ENCODE data around the gene OR2T6. TPM values are rescaled to one million over a fixed set of nuclear protein-coding genes. Genes with fewer than 3 reads are reported as not detected.

The OR2T6 gene
- polyA plus RNA-seq, 2 of the 4 experiments (the other 2 are of a cell fraction) = not detected

GRCh38 chr1:248393050-248393449 is 17.5 kb downstream of the OR2T6 start:
- no peak overlapping the region for H3K4me3 ChIP-seq
- ChIA-PET POLR2A (no interaction called here), CTCF (no interaction called here)
- FAIRE-seq = no peak
- no peak overlapping the region for H3K27ac ChIP-seq
- H3K4me1 ChIP-seq = no peaks in the 10 kb centered on the region
- H3K9me3 ChIP-seq = no peaks in the 10 kb centered on the region
- H3K4me2 ChIP-seq = no peak overlapping the region
- no peak for TF ChIP-seq EP300 (IDR thresholded peaks at IDR 0.05)
- TF ChIP-seq RAD21 (conservative IDR thresholded peaks at IDR 0.05 in 1 of 2, IDR thresholded peaks at IDR 0.05 in 1 of 2) = no peak
- TF ChIP-seq ATOH8 (CRISPR knock-in tag; IDR thresholded peaks at IDR 0.05; ENCODE audit: low read depth) = no peak
- TF ChIP-seq REST (IDR thresholded peaks at IDR 0.05) = no peak
- no peak for TF ChIP-seq TFCP2L1 (CRISPR knock-in tag; IDR thresholded peaks at IDR 0.05)
- TF ChIP-seq HEYL (CRISPR knock-in tag; IDR thresholded peaks at IDR 0.05) = no peak
- TF ChIP-seq MAZ (IDR thresholded peaks at IDR 0.05; ENCODE audit: borderline replicate concordance, low read depth, low read length) = no peak
- TF ChIP-seq HOXB5 (CRISPR knock-in tag; IDR thresholded peaks at IDR 0.05) = no peak
- TF ChIP-seq GATA3 (IDR thresholded peaks at IDR 0.05; ENCODE audit: borderline replicate concordance) = no peak
- TF ChIP-seq ZNF302 (CRISPR knock-in tag; IDR thresholded peaks at IDR 0.05) = no peak
- TF ChIP-seq RFX5 (IDR thresholded peaks at IDR 0.05) = no peak
- no peak for TF ChIP-seq HDAC2 (IDR thresholded peaks at IDR 0.05)
- TF ChIP-seq USF2 (IDR thresholded peaks at IDR 0.05) = no peak
- TF ChIP-seq SREBF2 (IDR thresholded peaks at IDR 0.05) = no peak
- no peak for TF ChIP-seq CBX8 (IDR thresholded peaks at IDR 0.05)
- no peak for TF ChIP-seq MAFK (IDR thresholded peaks at IDR 0.05; ENCODE audit: partially characterized antibody)
- no peak for TF ChIP-seq EHMT2 (IDR thresholded peaks at IDR 0.05; ENCODE audit: low read depth)
- no peak for TF ChIP-seq KDM5A (IDR thresholded peaks at IDR 0.05)
- DNase-seq (ENCODE audit: low read depth in 1 of 2, low spot score in 1 of 2) = no peak
- no peak for ATAC-seq
- WGBS (ENCODE audit: missing lambda C conversion rate) = 2% methylated on average over 2 of the region's 2 CpGs

- 3% methylated on average over 3 of the region's 3 CpGs for WGBS (ENCODE audit: missing lambda C conversion rate)
- ATAC-seq = no peak
- CTCF ChIA-PET = no interaction called here
- no peak within 1 kb of the TSS for H3K27ac ChIP-seq
- POLR2A ChIA-PET = no interaction called here
- H3K9me3 ChIP-seq = peaks cover 8% of the 10 kb centered on the region; the same call in 1 of the 3 replicates
- no peak for FAIRE-seq
- H3K4me1 ChIP-seq = no peaks in the 10 kb centered on the region
- no peak for DNase-seq (ENCODE audit: low read depth in 1 of 2, low spot score in 1 of 2)
- no peak within 1 kb of the TSS for H3K4me2 ChIP-seq
- TF ChIP-seq GATA3 (IDR thresholded peaks at IDR 0.05; ENCODE audit: borderline replicate concordance) = no peak
- TF ChIP-seq RARB (CRISPR knock-in tag; IDR thresholded peaks at IDR 0.05) = no peak
- TF ChIP-seq MAX (IDR thresholded peaks at IDR 0.05) = no peak
- no peak for TF ChIP-seq CHD2 (IDR thresholded peaks at IDR 0.05; ENCODE audit: low read length, partially characterized antibody)
- no peak for TF ChIP-seq HOXB13 (CRISPR knock-in tag; IDR thresholded peaks at IDR 0.05; ENCODE audit: low read depth)
- TF ChIP-seq PHF8 (IDR thresholded peaks at IDR 0.05; ENCODE audit: borderline replicate concordance, low read depth) = no peak
- no peak for TF ChIP-seq E2F6 (IDR thresholded peaks at IDR 0.05; ENCODE audit: borderline replicate concordance, low read depth)
- no peak for TF ChIP-seq POLR2A (IDR thresholded peaks at IDR 0.05; ENCODE audit: low read length)
- TF ChIP-seq ZSCAN20 (CRISPR knock-in tag; IDR thresholded peaks at IDR 0.05) = no peak
- no peak for TF ChIP-seq EHMT2 (IDR thresholded peaks at IDR 0.05; ENCODE audit: low read depth)
- no peak for TF ChIP-seq REST (IDR thresholded peaks at IDR 0.05)
- no peak for TF ChIP-seq SMC3 (IDR thresholded peaks at IDR 0.05)
- TF ChIP-seq BCL3 (IDR thresholded peaks at IDR 0.05) = no peak
- no peak for TF ChIP-seq EHF (CRISPR knock-in tag; IDR thresholded peaks at IDR 0.05)
- no peak for TF ChIP-seq KDM5A (IDR thresholded peaks at IDR 0.05)
- H3K4me3 ChIP-seq = no peak within 1 kb of the TSS
Observed at GRCh38 chr1:248402748-248403147, 27.2 kb downstream of the OR2T6 start, which contains the start of gene OR2T1. TSS of gene OR2T1 (plus strand) at chr1:248403048. CDS start at chr1:248406148, 3,100 bp downstream.
